HG03378 (cell line): ENCODE results near the gene SLC35E2B.

Source experiments
- ATAC-seq: cut with Tn5 transposase; IDR thresholded peaks from one replicate; pipeline ENCODE4 v1.9.1; 2021; ENCODE audit warnings: mild to moderate bottlenecking, moderate library complexity; ENCODE audit not compliant: unreplicated experiment

Gene SLC35E2B

DNA sequence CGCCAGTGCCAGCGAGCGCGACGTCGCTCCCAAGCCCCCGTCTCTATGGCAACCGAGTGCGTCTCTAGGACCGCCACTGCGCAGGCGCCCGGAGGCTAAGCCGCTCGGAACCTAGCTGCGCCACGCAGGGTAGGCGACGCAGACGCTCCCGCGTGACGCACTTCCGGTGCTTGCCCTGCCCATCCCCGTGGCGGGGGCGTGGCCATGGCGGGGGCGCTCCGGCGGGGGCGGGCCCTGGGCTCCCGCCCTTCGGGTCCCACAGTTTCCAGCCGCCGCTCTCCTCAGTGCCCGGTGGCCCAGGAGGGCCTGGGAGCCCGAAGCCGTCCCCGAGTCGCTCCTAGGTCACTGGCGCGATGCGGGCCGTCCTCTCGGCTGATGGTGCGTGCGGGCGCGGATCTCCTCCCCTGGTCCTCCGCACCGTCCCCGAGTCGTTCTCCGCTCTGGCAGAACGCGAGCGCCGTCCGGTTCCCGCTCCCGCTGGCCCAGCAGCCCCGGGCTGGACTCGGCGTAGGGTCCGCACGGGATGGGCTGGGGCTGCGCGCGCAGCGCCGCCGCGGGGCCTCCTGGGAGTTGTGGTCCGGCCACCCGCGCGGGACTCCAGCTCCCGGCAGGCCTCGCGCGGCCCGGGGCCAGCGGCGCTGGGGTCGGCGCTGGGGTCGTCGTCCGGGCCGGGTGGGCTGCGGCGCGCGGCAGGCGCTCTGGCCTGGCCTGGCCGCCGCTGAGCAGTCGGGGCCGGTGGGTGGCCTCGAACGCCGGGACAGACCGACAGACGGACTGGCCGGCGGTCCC, 77.1 kb downstream of the SLC35E2B start, which contains the start of gene MIB2:
Gene MIB2 (plus strand): TSS at position 245 of the 789 bp plus-strand sequence. CDS start 7,953 bp downstream, outside the sequence.
- peak; percentile 69 for ATAC-seq

DNA sequence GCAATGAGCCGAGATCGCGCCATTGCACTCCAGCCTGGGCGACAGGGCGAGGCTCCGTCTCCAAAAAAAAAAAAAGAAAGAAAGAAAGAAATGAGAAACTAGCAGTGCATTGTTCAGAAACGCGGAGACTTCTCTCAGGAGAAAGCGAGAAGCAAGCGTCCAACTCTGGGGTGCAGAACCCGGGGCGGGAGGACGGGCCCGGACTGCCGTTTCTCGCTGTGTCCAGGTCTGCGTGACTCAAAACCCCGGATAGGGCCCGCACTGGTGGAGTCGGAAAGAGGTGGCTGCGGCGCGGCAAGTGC, 77.7 kb downstream of the SLC35E2B start:
- no peak for ATAC-seq

DNA sequence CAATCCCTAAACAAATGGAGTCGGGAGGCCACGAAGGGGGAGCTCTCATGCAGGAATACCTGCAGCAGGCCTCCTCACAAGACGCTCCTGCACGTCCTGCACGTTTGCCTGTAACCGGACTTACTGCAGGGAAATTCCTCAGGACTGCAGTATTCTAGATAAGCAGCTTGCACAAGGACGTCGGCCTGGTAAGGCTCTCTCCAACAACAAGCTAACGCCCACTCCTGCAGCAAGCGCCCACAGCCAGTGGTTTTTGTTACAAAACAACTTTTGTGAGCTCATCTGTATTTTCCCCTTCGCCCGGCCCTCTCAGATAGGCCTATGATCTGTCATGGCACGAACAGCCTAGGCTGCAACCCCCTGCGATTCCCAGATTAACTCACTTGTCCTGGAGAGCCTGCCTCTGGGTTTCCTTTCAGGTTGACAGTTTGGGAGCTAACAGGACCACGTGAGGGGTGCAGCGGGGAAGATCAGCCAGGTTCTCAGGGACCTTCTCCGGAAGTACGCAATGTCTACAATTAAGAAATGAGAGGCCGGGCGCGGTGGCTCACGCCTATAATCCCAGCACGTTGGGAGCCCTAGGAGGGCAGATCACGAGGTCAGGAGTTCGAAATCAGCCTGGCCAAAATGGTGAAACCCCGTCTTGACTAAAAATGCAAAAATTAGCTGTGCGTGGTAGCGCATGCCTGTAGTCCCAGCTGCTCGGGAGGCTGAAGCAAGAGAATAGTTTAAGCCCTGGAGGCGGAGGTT, 78.2 kb downstream of the SLC35E2B start:
- no peak for ATAC-seq

DNA sequence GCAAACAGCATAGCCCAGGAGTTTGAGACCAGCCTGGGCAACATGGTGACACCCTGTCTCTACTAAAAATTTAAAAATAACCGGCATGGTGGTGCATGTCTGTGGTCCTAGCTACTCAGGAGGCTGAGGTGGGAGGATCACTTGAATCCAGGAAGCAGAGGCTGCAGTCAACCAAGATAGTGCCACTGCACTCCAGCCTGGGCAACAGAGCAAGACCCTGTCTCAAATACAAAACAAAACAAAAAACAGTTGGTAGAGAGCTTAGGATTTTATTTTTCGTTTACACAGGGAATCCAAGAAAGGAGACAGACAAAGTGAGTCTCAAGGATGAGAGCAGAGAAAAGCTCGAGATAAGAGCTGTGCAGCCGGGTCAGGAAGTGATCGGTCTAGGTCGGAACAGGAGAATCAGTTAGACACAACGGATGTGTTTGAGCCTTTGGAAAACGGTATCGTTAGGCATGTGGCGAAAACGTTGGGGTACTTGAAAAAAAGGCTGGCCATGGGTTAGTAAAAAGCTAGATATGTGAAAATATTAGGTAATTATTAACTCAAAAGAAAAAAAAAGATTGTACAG, 79.0 kb downstream of the SLC35E2B start:
- no peak for ATAC-seq

DNA sequence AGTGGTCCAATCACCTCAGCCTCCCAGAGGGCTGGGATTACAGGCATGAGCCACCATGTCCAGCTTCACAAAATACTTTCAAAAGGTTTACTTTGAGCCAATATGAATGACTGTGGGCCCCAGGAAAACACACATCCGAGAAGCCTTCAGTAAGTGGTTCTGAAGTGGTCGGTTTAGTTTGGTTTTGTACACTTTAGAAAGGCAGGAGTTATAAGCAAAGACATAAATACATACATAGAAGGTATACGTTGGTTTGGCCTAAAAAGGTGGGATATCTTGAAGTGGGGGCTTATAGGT, 80.5 kb downstream of the SLC35E2B start:
- no peak for ATAC-seq

DNA sequence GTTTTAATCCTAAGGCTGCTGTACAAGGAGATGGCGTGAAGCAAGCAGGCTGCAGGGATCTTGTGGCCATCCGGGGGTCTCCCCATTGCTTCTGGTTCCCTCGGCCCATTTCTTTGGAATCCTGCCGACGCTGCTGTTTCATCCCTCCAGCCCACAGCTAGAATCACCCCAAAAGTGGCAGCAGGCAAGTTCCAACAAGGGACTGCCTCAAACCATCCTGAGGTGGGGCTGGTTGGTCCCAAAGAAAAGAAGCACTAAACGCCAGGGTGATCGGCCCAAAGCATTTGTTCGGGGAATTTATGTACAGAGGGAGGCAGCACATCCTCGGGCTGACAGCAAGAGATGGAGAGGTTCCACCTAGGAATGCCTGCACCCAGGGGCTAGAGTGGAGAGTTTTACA, 81.8 kb downstream of the SLC35E2B start:
- no peak for ATAC-seq

DNA sequence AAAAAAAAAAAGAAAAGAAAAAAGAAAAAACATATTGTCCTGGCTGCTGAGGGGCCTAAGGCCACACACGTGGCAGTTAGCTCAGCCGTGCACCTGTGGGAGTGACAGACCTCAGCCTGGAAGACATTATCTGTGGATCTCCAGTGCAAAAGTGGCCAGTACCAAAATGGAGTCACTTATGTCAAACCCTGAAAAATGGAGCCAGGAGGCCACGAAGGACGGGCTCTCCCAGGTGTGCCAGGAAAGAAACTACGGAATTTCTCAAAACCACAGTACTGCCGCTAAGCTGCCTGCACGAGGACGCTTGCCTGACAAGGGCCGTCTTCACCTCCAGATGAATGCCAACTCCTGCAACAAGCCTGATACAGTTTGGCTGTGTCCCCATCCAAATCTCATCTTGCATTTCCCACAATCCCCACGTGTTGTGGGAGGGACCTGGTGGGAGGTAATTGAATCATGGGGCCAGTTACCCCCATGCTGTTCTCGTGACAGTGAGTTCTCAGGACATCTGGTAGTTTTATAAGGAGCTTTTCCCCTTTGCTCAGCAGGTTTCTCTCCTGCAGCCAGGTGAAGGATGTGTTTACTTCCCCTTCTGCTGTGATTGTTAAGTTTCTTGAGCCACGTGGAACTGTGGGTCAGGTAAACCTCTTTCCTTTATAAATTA, 82.6 kb downstream of the SLC35E2B start:
- no peak for ATAC-seq
